HCT116 (cell line): ENCODE results near the gene TFG. TPM values are rescaled to one million over a fixed set of nuclear protein-coding genes. Genes with fewer than 3 reads are reported as not detected.

Experiments
- ATAC-seq: fragments of 200-7000 bp; cut with Tn5 transposase; 2 replicates; pipeline ENCODE4 v1.9.1; 2020; ENCODE audit warnings: mild to moderate bottlenecking, moderate library complexity
- BruUV-seq: library from RNA; stranded (reverse); fragments of 400-500 nt; replicated peaks from 2 replicates; lab custom pipeline; 2021; lab: Mats Ljungman, UMichigan
- CTCF ChIA-PET: fragments of 300-600 bp; sonication (Branson Sonifier 250); formaldehyde crosslinking; loops from one replicate; lab custom pipeline; 2021; ENCODE audit warnings: antibody characterized with exemption; lab: Charles Lee
- POLR2A ChIA-PET: fragments of 300-600, 350-600 bp; sonication (Branson Sonifier 250); formaldehyde crosslinking; loops from one replicate; lab custom pipeline; 2021; ENCODE audit warnings: antibody characterized with exemption; lab: Charles Lee
- RAD21 ChIA-PET, 2 experiments: fragments of 300-600 bp; sonication (Branson Sonifier 250); formaldehyde crosslinking; loops; one replicate each; lab custom pipeline; 2023; ENCODE audit warnings: low total read pairs in 2 of 2; ENCODE audit not compliant: uncharacterized antibody in 2 of 2, unreplicated experiment in 2 of 2, low non-redundant PET in 1 of 2; lab: Charles Lee
- DNase-seq: peaks from one replicate; pipeline ENCODE4 v3.0.0-alpha.2; 2010; ENCODE audit warnings: low read depth, low spot score
- H2AFZ ChIP-seq: fragments of 200-600 bp; shearing (Covaris generic), sonication (generic); 2 replicates; pipeline ENCODE4 v1.6.1; 2017; ENCODE audit warnings: low read depth, mixed run types, mixed read lengths, antibody characterized with exemption, low read length; ENCODE audit not compliant: poor library complexity, severe bottlenecking
- H3K27ac ChIP-seq: 2 replicates; pipeline ENCODE4 v1.5.1; 2012; ENCODE audit warnings: low read depth, low read length
- H3K27me3 ChIP-seq: fragments of 200-600 bp; sonication (generic); 2 replicates; pipeline ENCODE4 v1.6.1; 2016; ENCODE audit warnings: mixed run types, low read length, mixed read lengths; ENCODE audit not compliant: insufficient read depth
- H3K36me3 ChIP-seq, 2 experiments: fragments of 200-500 bp in 1 of 2; fragments of 200-600 bp in 1 of 2; sonication (Bioruptor generic) in 1 of 2; sonication (generic) in 1 of 2; 2 replicates each; pipeline versions ENCODE4 v1.5.1 to v1.6.1; 2014 to 2016; ENCODE audit warnings: low read length in 2 of 2, inconsistent platforms in 1 of 2, mixed read lengths in 1 of 2, mixed run types in 1 of 2; ENCODE audit not compliant: insufficient read depth in 2 of 2, control insufficient read depth in 1 of 2
- H3K4me1 ChIP-seq, 2 experiments: fragments of 200-600 bp in 1 of 2; sonication (generic) in 1 of 2; 2 replicates each; pipeline versions ENCODE4 v1.5.1 to v1.6.1; 2012 to 2017; ENCODE audit warnings: low read length in 2 of 2, inconsistent platforms in 1 of 2, mild to moderate bottlenecking in 1 of 2, mixed read lengths in 1 of 2, mixed run types in 1 of 2, moderate library complexity in 1 of 2; ENCODE audit not compliant: insufficient read depth in 2 of 2, control insufficient read depth in 1 of 2
- H3K4me2 ChIP-seq: fragments of 200-600 bp; sonication (generic); 2 replicates; pipeline ENCODE4 v1.6.1; 2017; ENCODE audit warnings: mixed run types, low read length, mixed read lengths
- H3K4me3 ChIP-seq, 2 experiments: fragments of 200-600 bp in 1 of 2; sonication (generic) in 1 of 2; replicated peaks in 1 of 2; 2 replicates each; pipeline ENCODE4 v1.5.1; 2011 to 2016; ENCODE audit warnings: low read length in 2 of 2, control low read depth in 1 of 2, low read depth in 1 of 2, mild to moderate bottlenecking in 1 of 2, mixed read lengths in 1 of 2, mixed run types in 1 of 2
- H3K79me2 ChIP-seq: fragments of 200-600 bp; sonication (generic); 2 replicates; pipeline ENCODE4 v1.6.1; 2017; ENCODE audit warnings: mild to moderate bottlenecking, mixed run types, low read length, moderate library complexity, mixed read lengths; ENCODE audit not compliant: insufficient read depth
- H3K9ac ChIP-seq: fragments of 200-600 bp; sonication (generic); 2 replicates; pipeline ENCODE4 v1.6.1; 2016; ENCODE audit warnings: low read length, mixed read lengths
- H3K9me2 ChIP-seq: fragments of 200-600 bp; sonication (generic), shearing (Covaris generic); 2 replicates; pipeline ENCODE4 v1.6.1; 2017; ENCODE audit warnings: mixed run types, mild to moderate bottlenecking, moderate library complexity; ENCODE audit not compliant: insufficient read depth
- H3K9me3 ChIP-seq, 2 experiments: fragments of 200-500 bp in 1 of 2; fragments of 200-600 bp in 1 of 2; sonication (Bioruptor generic) in 1 of 2; sonication (generic) in 1 of 2; 2 replicates each; pipeline ENCODE4 v1.6.1; 2014 to 2017; ENCODE audit warnings: low read length in 2 of 2, mixed read lengths in 2 of 2, inconsistent platforms in 1 of 2, low read depth in 1 of 2, mild to moderate bottlenecking in 1 of 2, mixed run types in 1 of 2, moderate library complexity in 1 of 2; ENCODE audit not compliant: control insufficient read depth in 1 of 2, insufficient read depth in 1 of 2
- H4K20me1 ChIP-seq: fragments of 200-600 bp; sonication (generic), shearing (Covaris generic); 2 replicates; pipeline ENCODE4 v1.6.1; 2017; ENCODE audit warnings: mixed run types, mild to moderate bottlenecking, moderate library complexity; ENCODE audit not compliant: insufficient read depth
- CBX3 ChIP-seq: IDR thresholded peaks from 2 replicates; pipeline ENCODE4 v1.6.1; 2012; ENCODE audit warnings: low read depth
- CEBPB ChIP-seq: IDR thresholded peaks from 2 replicates; pipeline ENCODE4 v1.6.1; 2012; ENCODE audit warnings: low read depth
- EZH2 ChIP-seq: fragments of 200-600 bp; sonication (generic); IDR thresholded peaks from 2 replicates; pipeline ENCODE4 v1.6.1; 2017; ENCODE audit warnings: antibody characterized with exemption, mixed run types
- FOSL1 ChIP-seq: IDR thresholded peaks from 2 replicates; pipeline ENCODE4 v1.6.1; 2012; ENCODE audit warnings: low read depth
- POLR2A ChIP-seq: IDR thresholded peaks from 2 replicates; pipeline ENCODE4 v1.7.0; 2011; ENCODE audit warnings: borderline replicate concordance; ENCODE audit not compliant: insufficient read depth, insufficient read length; ENCODE audit errors: extremely low read depth
- POLR2AphosphoS5 ChIP-seq: IDR thresholded peaks from 2 replicates; pipeline ENCODE4 v1.6.1; 2011; ENCODE audit warnings: mild to moderate bottlenecking, low read depth, low read length, moderate library complexity
- RAD21 ChIP-seq: IDR thresholded peaks from 2 replicates; pipeline ENCODE4 v1.6.1; 2012; ENCODE audit warnings: low read depth, mild to moderate bottlenecking
- REST ChIP-seq: IDR thresholded peaks from 2 replicates; pipeline ENCODE4 v1.6.1; 2012; ENCODE audit warnings: low read depth
- SIN3A ChIP-seq: IDR thresholded peaks from 2 replicates; pipeline ENCODE4 v1.6.1; 2012; ENCODE audit warnings: low read depth
- SP1 ChIP-seq: IDR thresholded peaks from 2 replicates; pipeline ENCODE4 v1.6.1; 2012; ENCODE audit warnings: low read depth
- SRF ChIP-seq: IDR thresholded peaks from 2 replicates; pipeline ENCODE4 v1.6.1; 2012; ENCODE audit warnings: low read depth
- TCF7L2 ChIP-seq: IDR thresholded peaks from 2 replicates; pipeline ENCODE4 v1.7.0; 2011; ENCODE audit warnings: borderline replicate concordance, inconsistent platforms; ENCODE audit not compliant: insufficient read depth, insufficient read length; ENCODE audit errors: extremely low read depth
- YY1 ChIP-seq: IDR thresholded peaks from 2 replicates; pipeline ENCODE4 v1.6.1; 2011; ENCODE audit warnings: low read length, low read depth, moderate library complexity, mild to moderate bottlenecking; ENCODE audit not compliant: insufficient replicate concordance; ENCODE audit errors: extremely low read depth
- ZFX ChIP-seq: fragments of 450-650 bp; IDR thresholded peaks from 2 replicates; pipeline ENCODE4 v1.6.1; 2017
- ZNF274 ChIP-seq: fragments of 200-500 bp; sonication (Bioruptor generic); IDR thresholded peaks from 2 replicates; pipeline ENCODE4 v1.6.1; 2014; ENCODE audit warnings: mild to moderate bottlenecking, low read depth, low read length, inconsistent platforms
- intact Hi-C: fragments of 100-400 bp; cut with micrococcal nuclease; formaldehyde crosslinking; loops from 2 replicates; pipeline ENCODE4 v1.10.0; 2022
- total RNA-seq: library from RNA; stranded (reverse); gene quantifications from one replicate; pipeline ENCODE4 v1.2.1, GENCODE V29; 2021; ENCODE audit not compliant: unreplicated experiment
- TF ChIP-seq, protein P1 (sequence below), 3 experiments: fragments of 200-600 bp in 1 of 3; sonication (generic) in 1 of 3; IDR thresholded peaks in 2 of 3; conservative IDR thresholded peaks in 1 of 3; 2 replicates each; pipeline ENCODE4 v1.5.1; 2012 to 2017; ENCODE audit warnings: low read depth in 2 of 3, low read length in 2 of 3, antibody characterized with exemption in 1 of 3, borderline replicate concordance in 1 of 3, control low read depth in 1 of 3, mild to moderate bottlenecking in 1 of 3, mixed read lengths in 1 of 3, mixed run types in 1 of 3, moderate library complexity in 1 of 3; ENCODE audit not compliant: insufficient read depth in 1 of 3
- TF ChIP-seq, protein P2 (sequence below): IDR thresholded peaks from 2 replicates; pipeline ENCODE4 v1.6.1; 2012

Gene TFG
- total RNA-seq, 1 experiment from 2014 or later = 99.1 TPM

DNA sequence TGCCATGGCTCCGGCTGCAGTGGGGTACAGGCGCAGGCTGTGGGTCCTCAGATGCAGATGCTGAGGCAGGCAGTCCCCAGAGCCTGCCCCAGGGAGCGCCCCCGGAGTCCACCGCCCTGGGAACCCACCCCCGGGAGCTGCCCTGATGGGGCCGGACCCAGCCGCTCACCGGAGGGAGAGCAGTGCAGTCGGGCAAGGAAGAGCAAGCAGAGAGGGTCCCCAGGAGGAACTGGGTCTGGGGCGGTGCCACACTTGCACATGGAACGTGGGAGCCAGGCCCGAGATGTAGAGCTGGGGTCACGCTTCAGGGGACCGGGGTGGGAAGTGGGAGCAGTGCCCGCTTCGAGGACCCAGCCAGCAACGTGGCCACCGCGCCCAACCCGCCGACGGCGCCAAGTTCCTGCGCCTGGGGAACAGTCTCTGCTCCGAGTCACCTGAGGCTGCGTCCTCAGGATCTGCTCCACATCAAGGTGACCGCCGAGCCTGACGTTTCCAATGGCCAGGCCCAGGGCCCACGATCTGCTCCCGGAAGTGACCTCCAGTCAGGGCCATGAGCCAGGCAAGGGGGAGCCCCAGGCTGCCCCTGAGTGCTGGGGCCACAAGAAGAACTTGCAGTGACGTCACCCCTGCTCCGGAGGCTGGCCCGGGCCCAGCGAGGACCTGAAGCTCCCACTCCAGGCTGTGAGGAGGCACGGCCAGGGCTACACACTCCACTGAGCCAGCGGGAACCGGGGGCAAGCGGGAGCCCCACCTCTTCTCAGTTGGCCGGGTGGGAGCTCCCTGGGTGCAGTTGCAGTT lies 27.0 kb upstream of the TFG start:
- CTCF ChIA-PET = no interaction called here
- H2AFZ ChIP-seq = no peak overlapping the region
- no peak overlapping the region for H3K4me3 ChIP-seq
- no peaks in the 10 kb centered on the region for H3K9me3 ChIP-seq
- TF ChIP-seq ZFX (no peak), ZNF274 (no peak), SRF (no peak), FOSL1 (no peak), POLR2AphosphoS5 (no peak), CEBPB (no peak), CBX3 (no peak), SIN3A (no peak), TCF7L2 (no peak), POLR2A (no peak), REST (no peak), RAD21 (no peak), SP1 (no peak), YY1 (no peak), EZH2 (no peak)
- TF ChIP-seq, protein P1, sequence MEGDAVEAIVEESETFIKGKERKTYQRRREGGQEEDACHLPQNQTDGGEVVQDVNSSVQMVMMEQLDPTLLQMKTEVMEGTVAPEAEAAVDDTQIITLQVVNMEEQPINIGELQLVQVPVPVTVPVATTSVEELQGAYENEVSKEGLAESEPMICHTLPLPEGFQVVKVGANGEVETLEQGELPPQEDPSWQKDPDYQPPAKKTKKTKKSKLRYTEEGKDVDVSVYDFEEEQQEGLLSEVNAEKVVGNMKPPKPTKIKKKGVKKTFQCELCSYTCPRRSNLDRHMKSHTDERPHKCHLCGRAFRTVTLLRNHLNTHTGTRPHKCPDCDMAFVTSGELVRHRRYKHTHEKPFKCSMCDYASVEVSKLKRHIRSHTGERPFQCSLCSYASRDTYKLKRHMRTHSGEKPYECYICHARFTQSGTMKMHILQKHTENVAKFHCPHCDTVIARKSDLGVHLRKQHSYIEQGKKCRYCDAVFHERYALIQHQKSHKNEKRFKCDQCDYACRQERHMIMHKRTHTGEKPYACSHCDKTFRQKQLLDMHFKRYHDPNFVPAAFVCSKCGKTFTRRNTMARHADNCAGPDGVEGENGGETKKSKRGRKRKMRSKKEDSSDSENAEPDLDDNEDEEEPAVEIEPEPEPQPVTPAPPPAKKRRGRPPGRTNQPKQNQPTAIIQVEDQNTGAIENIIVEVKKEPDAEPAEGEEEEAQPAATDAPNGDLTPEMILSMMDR (IDR thresholded peaks at IDR 0.05 in 2 of 3, conservative IDR thresholded peaks at IDR 0.05 in 1 of 3; ENCODE audit: borderline replicate concordance in 1 of 3, insufficient read depth in 1 of 3, low read depth in 2 of 3, low read length in 2 of 3) = no peak
- TF ChIP-seq, protein P2, sequence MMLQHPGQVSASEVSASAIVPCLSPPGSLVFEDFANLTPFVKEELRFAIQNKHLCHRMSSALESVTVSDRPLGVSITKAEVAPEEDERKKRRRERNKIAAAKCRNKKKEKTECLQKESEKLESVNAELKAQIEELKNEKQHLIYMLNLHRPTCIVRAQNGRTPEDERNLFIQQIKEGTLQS = no peak
- no peak overlapping the region for H3K4me2 ChIP-seq
- no peak overlapping the region for H3K27ac ChIP-seq
- no TSS peak for BruUV-seq
- H3K9me2 ChIP-seq = no peaks in the 10 kb centered on the region
- H3K36me3 ChIP-seq = no peaks in the 10 kb centered on the region
- intact Hi-C loops = no loop called here
- no peak for ATAC-seq
- H3K9ac ChIP-seq = no peak overlapping the region
- H3K4me1 ChIP-seq = no peaks in the 10 kb centered on the region
- no peaks in the 10 kb centered on the region for H4K20me1 ChIP-seq
- RAD21 ChIA-PET = no interaction called here
- H3K27me3 ChIP-seq = no peaks in the 10 kb centered on the region
- POLR2A ChIA-PET = no interaction called here
- no peak for DNase-seq
- H3K79me2 ChIP-seq = no peaks in the 10 kb centered on the region
